Thoracic aorta (tissue), 2 donors: ENCODE measurements around the gene NOPCHAP1. TPM values are rescaled to one million over a fixed set of nuclear protein-coding genes. Genes with fewer than 3 reads are reported as not detected.

Experiments used
- ATAC-seq: fragments of 150-250 bp; one replicate; pipeline ENCODE4 v1.8.0; 2017; ENCODE audit warnings: low read depth; ENCODE audit not compliant: insufficient number of reproducible peaks, low FRiP score
- DNase-seq: peaks from one replicate; pipeline ENCODE4 v3.0.0-alpha.2; 2020; ENCODE audit warnings: low spot score
- H3K27ac ChIP-seq, 2 donors: fragments of 200-600 bp; sonication (generic); 1 replicate in 1 of 2; 2 replicates in 1 of 2; pipeline ENCODE4 v1.5.1; 2016; ENCODE audit warnings: mild to moderate bottlenecking in 2 of 2, moderate library complexity in 2 of 2
- H3K27me3 ChIP-seq: fragments of 200-600 bp; sonication (generic); replicated peaks from 2 replicates; pipeline ENCODE4 v1.6.0; 2016; ENCODE audit warnings: mild to moderate bottlenecking; ENCODE audit not compliant: insufficient read depth
- H3K36me3 ChIP-seq: fragments of 200-600 bp; sonication (generic); one replicate; pipeline ENCODE4 v1.5.1; 2016
- H3K4me1 ChIP-seq, 2 donors: fragments of 200-600 bp; sonication (generic); 1 replicate in 1 of 2; 2 replicates in 1 of 2; pipeline versions ENCODE4 v1.5.1 to v1.6.0; 2016; ENCODE audit warnings: low read depth in 2 of 2, mild to moderate bottlenecking in 1 of 2; ENCODE audit not compliant: control insufficient read depth in 1 of 2
- H3K4me3 ChIP-seq: fragments of 200-600 bp; sonication (generic); 2 replicates; pipeline ENCODE4 v1.5.1; 2016; ENCODE audit warnings: mild to moderate bottlenecking
- H3K9me3 ChIP-seq: fragments of 200-600 bp; sonication (generic); 2 replicates; pipeline ENCODE4 v1.5.1; 2016
- CTCF ChIP-seq: fragments of 200-600 bp; sonication (generic); IDR thresholded peaks from one replicate; pipeline ENCODE4 v1.5.1; 2019; ENCODE audit warnings: antibody characterized with exemption
- total RNA-seq, 2 donors: library from RNA; depleted of rRNA; stranded (reverse); fragments of >200 nt; gene quantifications; one replicate each; pipeline versions ENCODE4 v1.1.0 to v1.2.3, GENCODE V29; 2016

The NOPCHAP1 gene
- total RNA-seq, 2 donors from 2014 or later = 2.0 to 3.5 TPM

GRCh38 chr12:104966677-104967076 is 19.4 kb upstream of the NOPCHAP1 start:
- Histone ChIP-seq H3K4me3 (no peak overlapping the region), H3K36me3 (no peaks in the 10 kb centered on the region), H3K27me3 (no peaks in the 10 kb centered on the region), H3K4me1 (peaks cover 0 to 11% of the 10 kb centered on the region in 2 donors), H3K9me3 (no peaks in the 10 kb centered on the region), H3K27ac (no peak overlapping the region)
- TF ChIP-seq CTCF = no peak
- DNase-seq (no peak), ATAC-seq (no peak)

- no peak for ATAC-seq
- no peak for TF ChIP-seq CTCF
- H3K4me1 ChIP-seq = peaks cover 0 to 12% of the 10 kb centered on the region in 2 donors
- DNase-seq = no peak
- H3K4me3 ChIP-seq = no peak overlapping the region
- H3K27me3 ChIP-seq = no peaks in the 10 kb centered on the region
- no peaks in the 10 kb centered on the region for H3K36me3 ChIP-seq
- no peaks in the 10 kb centered on the region for H3K9me3 ChIP-seq
- no peak overlapping the region for H3K27ac ChIP-seq
Observed at GRCh38 chr12:104969343-104969742, 16.8 kb upstream of the NOPCHAP1 start.

GRCh38 chr12:104971306-104971705 is 14.8 kb upstream of the NOPCHAP1 start:
- no peak overlapping the region for H3K27ac ChIP-seq
- no peak for ATAC-seq

GRCh38 chr12:104973250-104973649 is 12.9 kb upstream of the NOPCHAP1 start:
- DNase-seq = no peak
- Histone ChIP-seq H3K9me3 (no peaks in the 10 kb centered on the region), H3K27me3 (no peaks in the 10 kb centered on the region), H3K27ac (no peak overlapping the region), H3K4me1 (peaks cover 0 to 12% of the 10 kb centered on the region in 2 donors), H3K36me3 (no peaks in the 10 kb centered on the region), H3K4me3 (no peak overlapping the region)
- no peak for ATAC-seq
- TF ChIP-seq CTCF = no peak

More at GRCh38 chr12:104971306-104971705, 14.8 kb upstream of the NOPCHAP1 start:
- Histone ChIP-seq H3K27me3 (no peaks in the 10 kb centered on the region), H3K9me3 (no peaks in the 10 kb centered on the region), H3K4me3 (no peak overlapping the region), H3K36me3 (no peaks in the 10 kb centered on the region), H3K4me1 (peaks cover 0 to 12% of the 10 kb centered on the region in 2 donors)
- no peak for TF ChIP-seq CTCF
- no peak for DNase-seq

GRCh38 chr12:104974626-104975290 is 11.4 kb upstream of the NOPCHAP1 start:
- no peaks in the 10 kb centered on the region for H3K9me3 ChIP-seq
- no peak for ATAC-seq
- DNase-seq = no peak
- no peak overlapping the region for H3K4me3 ChIP-seq
- peaks cover 0 to 9% of the 10 kb centered on the region in 2 donors for H3K4me1 ChIP-seq
- H3K27me3 ChIP-seq = no peaks in the 10 kb centered on the region
- no peak for TF ChIP-seq CTCF
- H3K36me3 ChIP-seq = no peaks in the 10 kb centered on the region
- no peak overlapping the region for H3K27ac ChIP-seq
